ENCODE measurements around the gene ACKR2. TPM values are rescaled to one million over a fixed set of nuclear protein-coding genes. Genes with fewer than 3 reads are reported as not detected.

The ACKR2 gene
- total RNA-seq, 6 experiments from 2014 or later = 17.0 to 36.1 (median 23.0) TPM

DNA sequence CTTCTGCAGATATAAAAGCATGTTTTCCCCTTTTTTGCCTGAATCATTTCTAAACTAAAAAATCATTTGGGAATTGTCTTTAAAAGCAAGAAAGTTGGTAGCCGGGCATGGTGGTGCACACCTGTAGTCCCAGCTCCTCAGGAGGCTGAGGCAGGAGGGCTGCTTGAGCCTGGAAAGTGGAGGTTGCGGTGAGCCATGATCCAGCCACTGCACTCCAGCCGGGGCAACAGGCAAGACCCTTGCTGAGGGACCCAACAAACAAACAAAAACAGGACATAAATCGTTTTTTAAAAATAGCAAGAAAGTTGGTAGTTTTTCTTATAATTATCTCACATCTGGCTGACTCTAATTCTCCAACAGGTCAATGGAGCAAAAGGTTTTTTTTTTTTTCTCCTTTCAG lies 7.5 kb upstream of the ACKR2 start:
- H3K36me3 ChIP-seq = no peaks in the 10 kb centered on the region
- DNase-seq = no peak
- no peak for ATAC-seq
- H3K27ac ChIP-seq = peak overlapping the region; percentile 0 to 99 (median 70)
- H3K4me1 ChIP-seq = peaks cover 0 to 42% (median 3%) of the 10 kb centered on the region in 4 donors
- peak overlapping the region in 2 of 3 donors; percentile 86 to 91 for H3K4me3 ChIP-seq
- intact Hi-C loops (cut with DNase I) = no loop called here
- no peak for TF ChIP-seq POLR2A (IDR thresholded peaks at IDR 0.05)
- TF ChIP-seq, protein P1, sequence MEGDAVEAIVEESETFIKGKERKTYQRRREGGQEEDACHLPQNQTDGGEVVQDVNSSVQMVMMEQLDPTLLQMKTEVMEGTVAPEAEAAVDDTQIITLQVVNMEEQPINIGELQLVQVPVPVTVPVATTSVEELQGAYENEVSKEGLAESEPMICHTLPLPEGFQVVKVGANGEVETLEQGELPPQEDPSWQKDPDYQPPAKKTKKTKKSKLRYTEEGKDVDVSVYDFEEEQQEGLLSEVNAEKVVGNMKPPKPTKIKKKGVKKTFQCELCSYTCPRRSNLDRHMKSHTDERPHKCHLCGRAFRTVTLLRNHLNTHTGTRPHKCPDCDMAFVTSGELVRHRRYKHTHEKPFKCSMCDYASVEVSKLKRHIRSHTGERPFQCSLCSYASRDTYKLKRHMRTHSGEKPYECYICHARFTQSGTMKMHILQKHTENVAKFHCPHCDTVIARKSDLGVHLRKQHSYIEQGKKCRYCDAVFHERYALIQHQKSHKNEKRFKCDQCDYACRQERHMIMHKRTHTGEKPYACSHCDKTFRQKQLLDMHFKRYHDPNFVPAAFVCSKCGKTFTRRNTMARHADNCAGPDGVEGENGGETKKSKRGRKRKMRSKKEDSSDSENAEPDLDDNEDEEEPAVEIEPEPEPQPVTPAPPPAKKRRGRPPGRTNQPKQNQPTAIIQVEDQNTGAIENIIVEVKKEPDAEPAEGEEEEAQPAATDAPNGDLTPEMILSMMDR (IDR thresholded peaks at IDR 0.05) = no peak
- H3K9me3 ChIP-seq = no peaks in the 10 kb centered on the region
- WGBS (ENCODE audit: insufficient coverage, low coverage, low lambda C conversion rate, missing lambda C conversion rate) = 61% methylated on average over 4 of the region's 4 CpGs
- H3K27me3 ChIP-seq = no peaks in the 10 kb centered on the region

DNA sequence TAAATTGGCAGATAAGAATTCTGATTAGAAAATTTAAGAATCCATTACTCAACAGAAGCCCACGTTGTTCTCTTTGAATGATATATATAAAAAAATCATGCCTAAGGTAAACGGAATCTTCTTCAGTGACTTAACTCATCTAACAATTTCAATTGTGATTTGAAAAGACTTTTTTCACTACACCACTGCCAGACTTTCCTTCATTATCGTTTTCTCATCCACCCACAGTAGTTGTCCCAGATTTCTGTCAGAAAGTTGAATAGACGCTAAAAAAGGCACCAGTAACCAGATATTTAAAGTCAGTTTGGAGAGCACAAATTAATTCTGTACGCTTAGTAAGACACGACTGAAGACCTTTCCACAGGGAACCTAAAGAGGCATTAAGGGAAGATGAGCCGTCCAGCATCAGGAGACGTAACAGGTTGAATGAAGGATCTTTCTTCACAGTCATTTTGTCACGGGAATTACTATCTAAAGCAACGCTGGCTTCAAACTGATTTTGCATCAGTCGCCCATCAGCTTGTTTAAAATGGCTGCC lies 6.3 kb upstream of the ACKR2 start:
- Histone ChIP-seq H3K4me3 (peak overlapping the region; percentile 82 to 91 (median 86)), H3K27ac (peak overlapping the region; percentile 98 to 99 (median 98)), H3K36me3 (no peaks in the 10 kb centered on the region), H3K27me3 (no peaks in the 10 kb centered on the region), H3K4me1 (peaks cover 0 to 42% (median 3%) of the 10 kb centered on the region in 4 donors), H3K9me3 (no peaks in the 10 kb centered on the region)
- intact Hi-C loops (cut with DNase I) = no loop called here
- TF ChIP-seq POLR2A (IDR thresholded peaks at IDR 0.05) = no peak
- TF ChIP-seq, protein P1 (IDR thresholded peaks at IDR 0.05) = no peak
- DNase-seq = no peak
- 15% methylated on average over 11 of the region's 11 CpGs for WGBS (ENCODE audit: insufficient coverage, low coverage, low lambda C conversion rate, missing lambda C conversion rate)
- ATAC-seq = no peak

DNA sequence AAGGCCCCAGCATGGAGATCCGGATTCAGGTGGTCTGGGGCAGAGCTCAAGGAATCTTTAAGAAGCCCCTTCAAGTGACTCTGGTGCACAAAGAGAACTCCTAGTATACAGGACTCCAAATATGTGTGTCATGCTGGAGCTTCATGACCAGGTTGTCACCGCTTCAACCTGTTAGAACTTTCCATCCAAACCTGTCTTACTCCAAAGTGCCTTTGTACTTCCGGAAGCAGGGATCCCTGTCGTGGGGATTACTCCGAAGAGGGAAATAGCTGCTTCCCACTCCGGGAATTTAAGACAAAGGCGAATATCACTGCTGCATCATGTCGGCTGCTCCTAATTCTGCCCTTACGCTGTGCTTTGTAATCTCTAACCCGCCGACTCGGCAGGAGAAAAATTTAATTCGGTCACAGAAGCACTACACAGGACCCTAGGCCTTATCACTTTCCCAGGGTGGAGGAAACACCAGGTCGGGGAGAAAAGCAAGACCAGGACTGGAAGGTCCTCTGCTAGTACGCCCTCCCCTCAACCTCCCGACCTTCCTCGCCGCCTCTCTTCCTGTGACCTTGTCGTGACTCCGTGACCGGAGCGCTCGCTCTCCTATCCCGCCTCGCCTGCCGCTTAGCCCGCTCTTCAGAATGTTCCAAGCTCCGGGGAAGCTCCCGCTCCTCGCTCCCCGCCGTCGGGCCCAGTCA lies 5.7 kb upstream of the ACKR2 start:
- Histone ChIP-seq H3K9me3 (no peaks in the 10 kb centered on the region), H3K27me3 (no peaks in the 10 kb centered on the region), H3K27ac (peak overlapping the region; percentile 98 to 99 (median 98)), H3K4me3 (peak overlapping the region; percentile 82 to 91 (median 86)), H3K4me1 (peaks cover 0 to 42% (median 3%) of the 10 kb centered on the region in 4 donors), H3K36me3 (no peaks in the 10 kb centered on the region)
- DNase-seq (peak; percentile 55 to 75 (median 72)), ATAC-seq (peak; percentile 24 to 64 (median 59))
- intact Hi-C loops (cut with DNase I) = no loop called here
- WGBS (ENCODE audit: insufficient coverage, low coverage, low lambda C conversion rate, missing lambda C conversion rate) = 0% methylated on average over 25 of the region's 33 CpGs
- TF ChIP-seq, protein P1 (IDR thresholded peaks at IDR 0.05) = no peak
- peak; percentile 18 for TF ChIP-seq POLR2A (IDR thresholded peaks at IDR 0.05)

DNA sequence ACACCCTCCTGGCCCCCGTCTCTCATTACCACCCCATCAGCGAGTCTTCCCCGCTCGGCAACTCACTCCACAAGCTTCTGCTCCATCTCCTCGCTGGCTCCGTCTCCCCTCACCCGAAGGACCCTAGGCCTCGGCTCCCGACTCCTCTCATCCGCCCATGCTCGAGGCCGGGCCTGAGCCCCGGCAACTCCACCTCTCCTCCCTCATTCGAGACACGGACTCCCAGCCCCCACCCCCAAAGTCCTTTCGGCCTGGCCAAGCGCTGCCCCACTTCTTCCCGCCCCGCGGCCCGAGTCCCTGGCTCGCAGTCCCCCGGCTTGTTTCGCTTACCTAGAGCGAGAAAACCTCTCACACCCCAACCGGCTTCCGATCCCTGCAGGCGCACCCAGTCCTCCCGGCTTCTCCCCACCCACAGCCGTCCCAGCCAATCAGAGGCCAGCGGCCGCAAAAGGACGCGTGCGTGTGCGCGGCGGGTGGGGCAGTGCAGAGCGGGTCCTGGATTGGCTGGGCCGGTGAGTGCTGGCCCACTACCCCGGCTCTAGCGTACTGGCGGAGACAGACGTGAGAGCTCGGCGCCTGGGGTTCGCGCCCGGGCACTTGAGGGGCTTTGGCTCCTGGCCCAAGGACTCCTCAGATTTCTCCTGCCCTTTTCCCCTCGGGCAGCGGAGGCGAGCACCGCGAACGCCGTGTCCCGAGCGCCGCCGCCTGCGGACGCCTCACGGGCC lies 5.0 kb upstream of the ACKR2 start, which contains the start of gene HIGD1A:
Gene HIGD1A (minus strand): TSS at position 385 of the 725 bp plus-strand sequence. CDS start 10,237 bp downstream, outside the sequence.
- peak within 1 kb of the TSS; percentile 82 to 91 (median 86) for H3K4me3 ChIP-seq
- WGBS (ENCODE audit: insufficient coverage, low coverage, low lambda C conversion rate, missing lambda C conversion rate) = under 1% methylated on average over 33 of the region's 63 CpGs
- DNase-seq (peak; percentile 98 to 99 (median 99)), ATAC-seq (peak; percentile 90 to 98 (median 94))
- peaks cover 0 to 42% (median 3%) of the 10 kb centered on the region in 4 donors for H3K4me1 ChIP-seq
- H3K27ac ChIP-seq = peak within 1 kb of the TSS; percentile 98 to 99 (median 98)
- no peaks in the 10 kb centered on the region for H3K27me3 ChIP-seq
- intact Hi-C loops (cut with DNase I) = no loop called here
- H3K9me3 ChIP-seq = no peaks in the 10 kb centered on the region
- TF ChIP-seq, protein P1 (IDR thresholded peaks at IDR 0.05) = no peak
- TF ChIP-seq POLR2A (IDR thresholded peaks at IDR 0.05) = peak; percentile 100
- no peaks in the 10 kb centered on the region for H3K36me3 ChIP-seq
